Left ventricle myocardium superior (tissue), 1 donor: ENCODE measurements around the gene C11orf24. TPM values are rescaled to one million over a fixed set of nuclear protein-coding genes. Genes with fewer than 3 reads are reported as not detected.
"Not testable (repeated sequence)": the region's sequence is repeated elsewhere in the genome, so short reads cannot be mapped to it uniquely, and the experiment has no call there.

Experiments used
- ATAC-seq: fragments of 200-7000 bp; cut with Tn5 transposase; one replicate; pipeline ENCODE4 v1.9.1; 2020; ENCODE audit warnings: mild to moderate bottlenecking, moderate library complexity
- DNase-seq: peaks from one replicate; pipeline ENCODE4 v3.0.0-alpha.2; 2020
- intact Hi-C: fragments of 100-400 bp; cut with micrococcal nuclease; formaldehyde crosslinking; loops from one replicate; pipeline ENCODE4 v1.11.0; 2022
- total RNA-seq: library from RNA; stranded (reverse); fragmentation: NEBNext Ultra II Directional; extraction: Animal tissue kit (Norgen Biotek cat#: 25700); gene quantifications from one replicate; pipeline ENCODE4 v1.2.1, GENCODE V29; 2021
- donor health status: DM: no; HTN: yes; CAD: no; lungs with severe emphysema.

Gene C11orf24
- total RNA-seq, 1 donor from 2014 or later, result 23.9 TPM

DNA sequence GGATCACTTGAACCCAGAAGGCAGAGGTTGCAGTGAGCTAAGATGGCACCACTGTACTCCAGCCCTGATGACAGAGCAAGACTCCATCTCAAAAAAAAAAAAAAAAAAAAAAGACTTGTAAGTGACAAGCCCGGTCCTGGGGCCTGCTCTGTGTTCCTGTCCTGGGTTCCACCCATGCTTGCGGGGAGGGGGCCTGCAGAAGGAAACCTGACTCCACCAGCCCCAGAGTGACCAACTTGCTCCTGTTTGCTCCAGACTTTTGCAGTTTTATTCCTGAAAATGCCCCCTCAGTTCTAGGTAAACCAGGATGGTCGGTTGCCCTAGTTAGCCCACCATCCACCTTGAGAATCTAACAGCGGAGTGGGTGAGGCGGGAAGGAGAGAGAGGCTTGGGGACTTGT is 30.5 kb upstream of the C11orf24 start:
- no peak for ATAC-seq
- intact Hi-C loops, result no loop called here
- no peak for DNase-seq

DNA sequence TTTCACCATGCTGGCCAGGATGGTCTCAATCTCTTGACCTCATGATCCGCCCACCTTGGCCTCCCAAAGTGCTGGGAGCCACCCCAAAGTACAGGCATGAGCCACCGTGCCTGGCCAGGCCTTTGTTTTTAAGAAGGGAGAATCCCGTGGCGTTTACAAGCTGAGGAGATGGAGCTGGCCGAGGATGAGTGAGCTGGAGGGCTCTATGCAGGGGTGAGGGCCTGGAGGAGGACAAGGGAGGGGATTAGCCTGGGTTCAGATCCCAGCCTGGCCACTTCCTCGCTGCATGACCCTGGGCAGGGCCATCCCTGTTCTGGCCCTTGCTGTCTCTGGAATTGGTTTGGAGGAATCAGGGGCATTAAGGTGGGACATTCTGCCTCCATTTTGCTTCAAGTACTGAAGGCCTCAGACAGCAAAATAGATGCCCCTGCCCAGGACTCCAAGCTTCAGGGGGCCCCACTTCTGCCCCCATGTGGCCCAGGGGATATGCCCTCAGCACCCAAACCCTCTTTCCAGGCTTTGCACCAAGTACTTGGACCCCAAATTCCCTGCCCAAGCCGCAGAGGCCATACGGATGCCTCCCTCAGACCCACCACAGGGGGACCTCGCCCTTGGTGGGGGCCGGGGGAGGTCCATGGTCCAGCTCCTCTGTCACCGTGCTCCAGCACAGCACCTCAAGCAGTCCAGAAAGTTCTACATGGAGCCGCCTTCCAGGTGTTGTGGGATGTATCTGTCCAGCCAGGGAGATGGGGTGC is 28.5 kb upstream of the C11orf24 start:
- DNase-seq (no peak), ATAC-seq (no peak)
- intact Hi-C loops, result no loop called here

- ATAC-seq, DNase-seq: not testable (repeated sequence)
- intact Hi-C loops, result loop anchor here (5.0 kb wide), 1 partner anchor 42 kb away; no protein-coding TSS in a partner anchor
Observed at GRCh38 chr11:68299517-68299879, 27.7 kb upstream of the C11orf24 start.

GRCh38 chr11:68298659-68299516 is 27.1 kb upstream of the C11orf24 start:
- ATAC-seq, result peak; percentile 39
- no peak for DNase-seq
- intact Hi-C loops, result loop anchor here (5.0 kb wide), 1 partner anchor 42 kb away; no protein-coding TSS in a partner anchor

DNA sequence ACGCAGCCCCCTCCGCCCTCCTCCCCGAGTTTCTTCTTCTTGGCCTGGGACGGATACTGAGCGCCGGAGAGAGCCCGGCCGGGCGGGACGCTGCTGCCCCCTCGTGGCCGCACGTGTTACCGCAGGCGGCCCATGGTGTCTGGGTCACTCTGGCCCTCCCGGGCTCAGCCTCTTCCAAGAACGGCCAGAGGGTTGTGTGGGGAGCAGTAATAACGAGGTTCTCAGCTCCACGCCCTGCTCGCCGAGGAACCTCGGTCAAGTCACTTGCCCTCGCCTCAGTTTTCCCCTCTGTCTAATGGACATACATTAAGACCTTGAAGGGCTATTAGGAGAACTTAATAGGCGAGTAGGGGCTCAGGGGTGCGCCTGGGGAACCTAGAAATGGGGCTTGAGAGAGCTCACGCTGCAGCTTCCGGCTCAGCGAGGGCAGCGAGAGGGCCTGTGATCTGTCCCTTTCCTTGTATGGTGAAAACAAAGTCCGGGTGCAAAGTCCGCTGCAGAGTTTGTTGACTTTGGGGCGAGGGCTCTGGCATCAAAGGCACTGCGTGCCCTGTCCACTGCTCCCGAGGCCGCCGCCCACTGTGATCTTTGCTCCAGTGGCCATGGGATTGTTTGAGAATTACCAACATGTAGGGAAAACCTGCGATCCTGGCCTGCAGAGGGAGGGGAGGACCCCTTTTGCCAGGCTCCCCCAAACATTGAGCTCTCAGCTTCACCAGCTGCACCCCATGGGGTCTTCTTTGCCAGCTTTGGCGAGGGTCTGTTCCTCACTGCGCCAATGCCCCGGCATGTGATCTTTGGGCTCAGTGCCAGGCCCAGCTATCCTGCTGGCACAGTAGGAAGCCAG is 26.3 kb upstream of the C11orf24 start:
- DNase-seq (peak; percentile 89), ATAC-seq (peak; percentile 98)
- intact Hi-C loops, result loop anchor here (5.0 kb wide), 1 partner anchor 41 kb away; no protein-coding TSS in a partner anchor

DNA sequence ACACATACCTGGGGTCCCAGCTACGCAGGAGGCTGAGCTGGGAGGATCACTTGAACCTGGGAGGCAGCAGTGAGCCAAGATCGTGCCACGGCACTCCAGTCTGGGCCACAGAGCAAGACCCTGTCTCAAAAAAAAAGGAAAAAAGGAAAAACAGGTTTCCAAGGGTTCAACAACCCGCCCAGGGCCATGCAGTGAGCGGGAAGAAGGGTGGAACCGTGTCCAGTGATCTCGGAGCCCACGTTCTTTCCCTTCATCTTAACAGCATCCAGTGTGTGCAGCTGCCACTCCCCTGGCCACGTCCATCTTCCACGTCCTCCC is 25.7 kb upstream of the C11orf24 start:
- intact Hi-C loops, result loop anchor here (5.0 kb wide), 1 partner anchor 40 kb away; no protein-coding TSS in a partner anchor
- no peak for DNase-seq
- no peak for ATAC-seq

- DNase-seq (no peak), ATAC-seq (no peak)
- intact Hi-C loops, result loop anchor here (5.0 kb wide), 1 partner anchor 40 kb away; no protein-coding TSS in a partner anchor
Observed at GRCh38 chr11:68297052-68297378, 25.2 kb upstream of the C11orf24 start.

DNA sequence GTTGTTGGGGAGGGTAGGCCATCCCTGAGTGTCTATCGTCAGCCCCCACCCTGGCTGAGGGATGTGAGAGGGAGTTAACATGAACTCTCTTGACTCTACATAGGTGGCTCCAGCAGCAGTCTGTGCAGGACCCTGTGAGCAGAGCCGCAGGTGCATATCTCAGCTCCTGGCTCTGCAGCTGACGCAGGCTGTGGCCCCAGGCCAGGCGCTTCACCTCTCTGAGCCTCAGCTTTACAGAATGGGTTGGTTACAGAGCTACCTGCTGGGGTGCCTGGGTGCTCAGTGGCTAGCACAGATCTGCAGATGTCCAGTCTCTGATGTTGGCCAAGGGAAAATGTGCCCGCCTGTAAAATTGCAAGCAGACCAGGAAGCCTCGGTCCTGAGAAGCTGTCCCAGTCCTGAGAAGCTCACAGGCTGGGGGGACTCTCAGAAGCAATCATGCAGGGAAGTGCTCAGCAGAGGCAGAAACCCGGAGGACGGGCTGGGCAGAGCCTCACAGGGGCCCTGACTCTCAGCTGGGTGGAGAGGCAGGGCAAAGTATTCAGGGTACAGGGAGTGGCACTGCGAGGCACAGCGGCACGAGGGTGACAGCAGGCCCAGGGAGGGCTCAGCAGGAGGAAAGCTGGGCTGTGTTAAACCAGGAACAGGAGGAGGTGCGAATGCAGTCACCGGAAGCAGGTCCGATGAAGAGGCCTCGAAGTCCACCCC is 24.7 kb upstream of the C11orf24 start:
- intact Hi-C loops, result loop anchor here (5.0 kb wide), 1 partner anchor 39 kb away; no protein-coding TSS in a partner anchor
- ATAC-seq (no peak), DNase-seq (no peak)

DNA sequence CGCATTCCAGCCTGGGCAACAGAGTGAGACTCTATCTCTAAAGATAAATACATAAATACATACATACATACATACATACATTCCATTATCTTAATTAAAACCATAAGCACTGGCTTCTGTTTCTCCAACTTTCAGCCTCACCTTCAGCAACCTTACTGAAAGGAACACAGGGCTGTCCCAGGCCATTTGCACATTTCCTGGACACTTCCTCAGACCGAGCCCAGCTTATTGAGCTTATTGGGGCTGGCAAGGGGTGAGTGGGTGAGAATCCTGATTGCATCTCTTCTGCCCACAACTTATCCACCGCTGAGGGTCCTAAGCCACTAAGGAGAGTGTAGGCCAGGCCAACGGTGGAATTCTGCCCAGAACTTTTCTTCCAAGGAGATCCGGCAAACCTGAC is 24.2 kb upstream of the C11orf24 start:
- intact Hi-C loops, result loop anchor here (5.0 kb wide), 1 partner anchor 39 kb away; no protein-coding TSS in a partner anchor
- ATAC-seq (no peak), DNase-seq (no peak)

DNA sequence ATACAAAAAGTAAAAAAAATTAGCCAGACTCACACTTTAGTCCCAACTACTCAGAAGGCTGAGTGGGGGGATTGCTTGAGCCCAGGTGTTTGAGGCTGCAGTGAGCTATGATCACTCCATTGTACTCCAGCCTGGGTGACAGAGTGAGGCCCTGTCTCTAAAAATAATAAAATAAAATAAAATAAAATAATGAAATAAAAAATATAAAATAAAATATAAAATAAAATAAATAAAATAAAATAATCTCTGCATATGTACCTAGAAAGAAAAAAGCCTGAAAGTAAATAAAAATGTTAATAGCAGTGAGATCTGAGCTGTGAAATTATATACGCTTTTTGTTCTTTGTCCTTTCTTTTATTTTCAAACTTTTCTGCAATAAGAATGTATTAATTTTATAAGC is 23.5 kb upstream of the C11orf24 start:
- ATAC-seq (no peak), DNase-seq (no peak)
- intact Hi-C loops, result loop anchor here (5.0 kb wide), 1 partner anchor 38 kb away; no protein-coding TSS in a partner anchor

- DNase-seq (no peak), ATAC-seq (no peak)
- intact Hi-C loops, result no loop called here
Observed at GRCh38 chr11:68293708-68294107, 21.9 kb upstream of the C11orf24 start.

GRCh38 chr11:68289456-68289855 is 17.7 kb upstream of the C11orf24 start:
- intact Hi-C loops, result no loop called here
- ATAC-seq, result no peak
- no peak for DNase-seq

DNA sequence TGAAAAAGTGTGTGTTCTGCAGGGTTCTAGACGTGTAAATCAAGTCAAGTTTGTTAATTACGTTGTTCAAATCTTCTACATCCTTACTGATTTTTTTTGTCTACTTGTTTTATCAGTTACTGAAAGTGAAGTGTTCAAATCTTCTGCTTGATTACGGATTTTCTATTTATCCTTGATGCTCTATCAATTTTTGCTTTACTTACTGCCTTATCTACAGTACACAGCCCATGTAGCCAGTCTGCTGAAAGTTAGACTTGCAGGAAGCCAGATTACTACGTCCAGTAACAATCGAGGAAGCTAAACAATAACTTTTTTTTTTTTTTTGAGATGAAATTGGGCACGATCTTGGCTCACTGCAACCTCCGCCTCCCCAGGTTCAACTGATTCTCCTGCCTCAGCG is 15.6 kb upstream of the C11orf24 start:
- DNase-seq, result no peak
- no peak for ATAC-seq
- intact Hi-C loops, result no loop called here

DNA sequence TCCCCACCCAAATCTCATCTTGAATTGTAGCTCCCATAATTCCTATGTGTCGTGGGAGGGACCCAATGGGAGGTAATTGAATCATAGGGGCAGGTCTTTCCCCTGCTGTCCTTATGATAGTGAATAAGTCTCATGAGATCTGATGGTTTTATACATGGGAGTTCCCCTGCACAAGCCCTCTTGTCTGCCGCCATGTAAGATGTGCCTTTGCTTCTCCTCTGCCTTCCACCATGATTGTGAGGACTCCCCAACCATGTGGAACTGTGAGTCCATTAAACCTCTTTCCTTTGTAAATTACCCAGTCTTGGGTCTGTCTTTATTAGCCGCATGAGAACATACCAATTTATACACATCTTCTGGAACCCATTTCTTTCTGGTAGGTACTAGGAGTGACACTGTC is 12.8 kb upstream of the C11orf24 start:
- ATAC-seq, intact Hi-C loops, DNase-seq: not testable (repeated sequence)

GRCh38 chr11:68282861-68283230 is 11.1 kb upstream of the C11orf24 start:
- ATAC-seq, result no peak
- no peak for DNase-seq
- intact Hi-C loops, result no loop called here

DNA sequence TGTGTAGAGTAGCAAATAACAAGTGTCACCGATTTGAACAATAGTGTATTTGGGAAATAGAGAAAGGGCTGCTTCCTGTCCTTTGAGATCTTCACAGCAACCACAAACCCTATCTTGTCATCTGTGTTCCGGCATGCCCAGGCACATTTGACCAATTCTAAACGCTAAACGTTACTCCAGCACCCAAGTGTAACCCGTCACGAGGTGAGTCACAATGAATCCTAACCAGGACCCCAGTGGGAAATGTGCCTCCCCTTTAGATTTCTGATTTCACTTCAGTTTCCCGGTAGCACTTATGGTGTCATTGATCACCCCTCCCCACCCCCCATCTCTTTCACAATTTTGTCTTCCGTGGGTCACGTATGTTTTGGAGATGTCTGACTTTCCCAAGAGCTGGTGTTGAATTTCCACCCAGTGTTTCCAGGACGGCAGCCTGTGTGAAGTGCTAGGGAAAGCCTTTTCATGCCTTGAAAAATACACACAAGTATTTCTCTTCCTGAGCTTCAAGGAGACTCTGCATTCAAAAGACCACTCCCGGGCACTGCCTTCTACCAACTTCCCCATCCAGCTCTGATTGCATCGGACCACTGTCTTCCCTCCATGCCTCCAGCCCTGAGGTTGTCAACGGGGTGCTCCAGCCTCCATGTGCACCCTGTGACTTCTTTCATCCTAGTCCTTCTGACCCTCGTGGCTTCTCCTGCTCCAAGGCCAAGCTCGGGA is 10.5 kb upstream of the C11orf24 start:
- DNase-seq (no peak), ATAC-seq (no peak)
- intact Hi-C loops, result no loop called here

GRCh38 chr11:68279676-68280075 is 7.9 kb upstream of the C11orf24 start:
- no peak for ATAC-seq
- intact Hi-C loops, result no loop called here
- DNase-seq, result no peak

DNA sequence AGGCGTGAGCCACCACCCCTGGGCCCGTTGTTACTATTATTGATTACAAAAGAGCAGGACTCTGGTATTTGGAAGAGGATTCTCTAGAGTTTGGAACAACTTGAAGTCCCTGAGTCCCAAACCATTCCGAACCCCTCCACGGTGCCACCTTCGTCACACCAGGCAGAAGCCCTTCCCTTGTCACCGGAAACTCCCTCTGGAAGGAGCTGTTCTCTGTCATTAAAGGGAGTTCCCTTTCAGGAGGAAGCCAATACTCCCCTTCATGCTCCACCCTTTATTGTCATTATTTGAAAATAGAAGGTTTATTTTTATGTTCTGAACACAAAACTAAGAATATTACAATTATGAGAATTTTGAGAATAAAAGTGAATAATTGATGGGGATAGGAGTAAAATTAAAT is 5.1 kb upstream of the C11orf24 start:
- no peak for DNase-seq
- no peak for ATAC-seq
- intact Hi-C loops, result no loop called here
